ENCODE results near the gene COL4A6.

GRCh38 chrX:108216919-108217571 lies 221.2 kb downstream of the COL4A6 start:
- TF ChIP-seq, protein P1, sequence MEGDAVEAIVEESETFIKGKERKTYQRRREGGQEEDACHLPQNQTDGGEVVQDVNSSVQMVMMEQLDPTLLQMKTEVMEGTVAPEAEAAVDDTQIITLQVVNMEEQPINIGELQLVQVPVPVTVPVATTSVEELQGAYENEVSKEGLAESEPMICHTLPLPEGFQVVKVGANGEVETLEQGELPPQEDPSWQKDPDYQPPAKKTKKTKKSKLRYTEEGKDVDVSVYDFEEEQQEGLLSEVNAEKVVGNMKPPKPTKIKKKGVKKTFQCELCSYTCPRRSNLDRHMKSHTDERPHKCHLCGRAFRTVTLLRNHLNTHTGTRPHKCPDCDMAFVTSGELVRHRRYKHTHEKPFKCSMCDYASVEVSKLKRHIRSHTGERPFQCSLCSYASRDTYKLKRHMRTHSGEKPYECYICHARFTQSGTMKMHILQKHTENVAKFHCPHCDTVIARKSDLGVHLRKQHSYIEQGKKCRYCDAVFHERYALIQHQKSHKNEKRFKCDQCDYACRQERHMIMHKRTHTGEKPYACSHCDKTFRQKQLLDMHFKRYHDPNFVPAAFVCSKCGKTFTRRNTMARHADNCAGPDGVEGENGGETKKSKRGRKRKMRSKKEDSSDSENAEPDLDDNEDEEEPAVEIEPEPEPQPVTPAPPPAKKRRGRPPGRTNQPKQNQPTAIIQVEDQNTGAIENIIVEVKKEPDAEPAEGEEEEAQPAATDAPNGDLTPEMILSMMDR (IDR thresholded peaks at IDR 0.05) = no peak
- TF ChIP-seq EP300 (IDR thresholded peaks at IDR 0.05) = no peak
